ENCODE results near the gene CRIM1.

CRIM1 gene

DNA sequence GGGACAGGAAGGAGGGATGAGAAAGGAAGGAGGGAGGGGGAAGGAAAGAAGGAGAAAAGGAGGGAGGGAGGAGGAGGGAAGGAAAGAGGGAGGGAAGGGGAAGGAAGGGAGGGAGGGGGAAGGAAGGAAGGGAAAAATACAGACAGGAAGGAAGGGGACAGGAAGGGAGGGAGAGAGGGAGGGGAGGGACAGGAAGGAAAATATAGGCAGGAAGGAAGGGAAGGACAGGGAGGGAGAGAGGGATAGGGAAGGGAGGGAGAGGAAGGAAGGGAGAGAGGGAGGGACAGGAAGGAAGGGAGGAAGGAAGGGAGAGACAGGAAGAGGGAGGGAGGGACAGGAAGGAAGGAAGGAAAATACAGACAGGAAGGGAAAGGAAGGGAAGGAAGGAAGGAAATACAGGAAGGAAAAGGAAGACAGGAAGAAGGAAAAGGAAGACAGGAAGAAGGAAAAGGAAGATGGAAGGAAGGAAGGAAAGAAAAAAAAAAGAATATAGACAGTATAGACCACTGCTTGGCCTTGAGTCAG lies 178.8 kb downstream of the CRIM1 start:
- DNase-seq = no peak

DNA sequence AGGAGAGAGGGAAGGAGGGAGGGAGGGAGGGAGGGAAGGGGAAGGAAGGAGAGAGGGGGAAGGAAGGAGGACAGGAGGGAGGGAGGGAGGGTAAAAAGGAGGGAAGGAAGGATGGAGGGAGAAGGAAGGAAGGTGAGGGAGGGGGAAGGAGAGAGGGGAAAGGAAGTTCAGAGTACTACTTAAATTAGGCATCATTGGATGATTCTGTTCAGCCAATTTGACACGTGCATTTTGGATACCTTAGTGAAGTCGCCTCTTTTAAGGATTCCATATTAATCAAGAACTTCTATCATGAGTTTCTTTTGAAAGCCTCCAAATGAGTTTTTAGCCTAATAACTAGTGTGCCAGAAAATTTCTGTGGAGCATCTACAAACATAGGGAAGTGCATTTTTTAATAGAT lies 179.5 kb downstream of the CRIM1 start:
- no peak for DNase-seq

GRCh38 chr2:36536776-36537175 lies 181.2 kb downstream of the CRIM1 start:
- DNase-seq = no peak

GRCh38 chr2:36538335-36538734 lies 182.8 kb downstream of the CRIM1 start:
- peak; percentile 42 for DNase-seq

DNA sequence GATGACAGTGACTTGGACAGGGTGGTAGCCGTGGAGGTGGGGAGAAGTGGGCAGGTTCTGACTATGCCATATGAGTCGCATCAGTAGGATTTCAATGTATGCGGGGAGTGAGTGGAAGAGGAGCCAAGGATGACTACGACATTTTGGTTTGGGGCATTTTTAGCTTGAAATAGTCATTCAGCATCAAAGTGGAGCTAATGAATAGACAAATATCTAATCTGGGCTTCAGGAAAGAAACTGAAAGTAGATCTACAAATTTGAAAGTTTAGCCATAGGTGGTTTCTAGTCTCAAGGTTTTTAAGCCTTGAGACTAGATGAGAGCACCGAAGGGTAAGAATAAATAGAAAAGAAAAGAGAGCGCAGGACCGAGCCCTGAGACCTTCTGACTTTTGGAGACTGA lies 184.1 kb downstream of the CRIM1 start:
- DNase-seq = no peak

- DNase-seq = no peak
Measured at GRCh38 chr2:36540986-36541754, 185.6 kb downstream of the CRIM1 start.

GRCh38 chr2:36541891-36542595 lies 186.5 kb downstream of the CRIM1 start:
- no peak for DNase-seq

GRCh38 chr2:36544638-36545338 lies 189.2 kb downstream of the CRIM1 start:
- DNase-seq = no peak

DNA sequence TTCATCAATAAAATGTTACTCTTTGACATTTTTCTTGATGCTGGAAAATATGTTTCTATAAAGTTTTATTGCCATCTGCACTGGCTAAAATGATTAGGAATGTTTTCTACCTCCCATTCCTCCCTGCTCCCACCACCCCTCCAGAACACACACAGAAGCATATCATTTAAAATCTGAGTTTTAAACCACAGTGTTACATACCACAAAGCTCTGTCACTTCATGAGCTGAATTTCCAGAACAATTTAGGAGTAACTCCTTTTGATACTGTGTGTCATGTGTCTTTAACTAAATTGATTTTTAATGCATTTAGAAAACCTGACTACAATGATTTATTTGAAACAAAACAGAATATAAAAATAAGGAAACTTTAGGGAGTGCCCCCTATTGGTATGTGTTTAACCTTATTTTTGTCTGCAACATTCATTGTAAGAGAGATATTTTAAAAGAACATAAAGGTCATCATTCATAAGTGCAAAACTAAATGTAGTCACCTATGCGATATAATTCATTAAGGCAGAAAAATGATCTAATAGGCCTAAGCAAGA lies 190.4 kb downstream of the CRIM1 start:
- DNase-seq = no peak

- DNase-seq = no peak
Measured at GRCh38 chr2:36547906-36548305, 192.3 kb downstream of the CRIM1 start.

GRCh38 chr2:36549165-36549574 lies 193.6 kb downstream of the CRIM1 start:
- DNase-seq = no peak

- DNase-seq = no peak
Measured at GRCh38 chr2:36550006-36550405, 194.4 kb downstream of the CRIM1 start.

- DNase-seq = no peak
Measured at GRCh38 chr2:36553683-36554082, 198.1 kb downstream of the CRIM1 start.

- DNase-seq = no peak
Measured at GRCh38 chr2:36554531-36554930, 199.0 kb downstream of the CRIM1 start.

GRCh38 chr2:36555789-36556188 lies 200.2 kb downstream of the CRIM1 start:
- no peak for DNase-seq

GRCh38 chr2:36556842-36557241 lies 201.3 kb downstream of the CRIM1 start:
- DNase-seq = no peak

- no peak for DNase-seq
Measured at GRCh38 chr2:36559221-36559942, 203.8 kb downstream of the CRIM1 start.

DNA sequence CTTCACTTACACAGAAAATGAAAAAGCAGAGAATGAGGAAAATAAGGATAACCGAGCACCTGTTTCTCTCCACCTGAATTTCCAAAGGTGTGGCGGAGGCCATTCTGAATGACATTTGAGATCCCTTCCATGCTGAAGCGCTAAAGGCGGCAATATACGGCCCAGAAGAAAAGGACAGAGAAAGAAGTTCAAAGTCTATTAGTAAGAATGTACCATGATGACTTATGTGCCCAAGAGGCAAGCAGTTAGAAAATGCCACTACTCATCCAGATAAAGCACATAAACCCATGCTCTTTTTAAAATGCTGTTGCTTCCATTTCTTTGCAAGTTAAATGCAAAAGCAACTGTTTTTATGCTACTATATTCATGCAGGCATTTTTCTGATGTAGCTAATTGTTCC lies 205.1 kb downstream of the CRIM1 start:
- no peak for DNase-seq

GRCh38 chr2:36561237-36561944 lies 205.8 kb downstream of the CRIM1 start:
- no peak for DNase-seq

DNA sequence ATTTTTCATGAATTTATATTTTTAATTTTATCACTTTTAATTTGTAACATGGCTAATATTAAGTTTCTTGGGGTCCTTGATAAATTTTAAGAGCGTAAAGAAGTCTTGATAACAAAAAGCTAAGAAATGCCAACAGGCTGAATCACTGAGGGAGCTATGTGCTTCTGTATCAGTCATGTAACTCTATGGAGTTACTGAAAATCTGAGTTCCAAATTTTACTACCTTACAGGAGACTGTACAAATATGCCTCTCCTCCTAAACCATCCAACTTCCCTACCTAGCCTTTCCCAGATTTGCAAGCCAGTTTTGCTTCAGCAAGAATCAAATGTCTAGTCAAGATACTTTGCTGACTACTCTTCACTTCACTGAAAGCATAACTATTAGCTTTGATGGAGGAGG lies 206.7 kb downstream of the CRIM1 start:
- DNase-seq = no peak

DNA sequence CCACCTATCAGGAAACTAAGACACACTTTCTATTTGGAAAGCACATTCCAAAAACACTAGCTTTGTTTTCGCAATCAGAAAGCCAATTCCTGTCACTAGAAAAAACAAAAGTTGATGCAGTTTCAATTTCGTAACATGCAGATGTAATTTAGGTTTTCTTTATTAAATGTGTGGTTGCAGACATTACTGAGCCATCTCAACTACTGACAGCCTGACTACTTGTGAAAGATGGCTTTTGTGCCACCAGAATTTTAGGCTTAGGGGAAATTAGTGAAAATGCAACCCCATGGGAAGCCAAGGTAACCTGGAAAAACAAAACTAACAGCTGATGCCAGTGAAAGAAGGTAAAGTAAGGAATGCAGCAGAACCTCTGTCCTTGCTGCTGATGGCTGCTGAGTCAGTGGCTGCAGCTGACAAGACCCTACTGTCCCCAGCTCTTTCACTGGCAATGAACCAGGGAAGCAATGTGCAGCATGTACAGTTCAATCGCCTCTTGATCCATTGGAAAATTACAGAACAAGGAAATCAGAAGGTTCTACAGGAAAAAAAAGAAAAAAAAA lies 207.5 kb downstream of the CRIM1 start:
- no peak for DNase-seq

All from NCI-H2227 treated with DMSO at 0.1 percent for 48 hours (cell line).